ENCODE data around the gene ZCCHC9.
"Not testable (repeated sequence)": the region's sequence is repeated elsewhere in the genome, so short reads cannot be mapped to it uniquely, and the experiment has no call there.

The ZCCHC9 gene

GRCh38 chr5:81301271-81302015 lies at the start of gene ZCCHC9:
Gene ZCCHC9, plus strand, starts transcription at chr5:81301587. Its CDS starts 3,171 bp downstream, at chr5:81304758.
- peak; percentile 66 to 86 (median 80) for DNase-seq

- DNase-seq: no peak
Observed at GRCh38 chr5:81251922-81252321, 49.5 kb upstream of the ZCCHC9 start.

- DNase-seq: no peak
Observed at GRCh38 chr5:81252904-81253303, 48.5 kb upstream of the ZCCHC9 start.

- no peak for DNase-seq
Observed at GRCh38 chr5:81253875-81254274, 47.5 kb upstream of the ZCCHC9 start.

GRCh38 chr5:81254886-81255559 lies 46.4 kb upstream of the ZCCHC9 start:
- DNase-seq: no peak

- DNase-seq: no peak
Observed at GRCh38 chr5:81256766-81257165, 44.6 kb upstream of the ZCCHC9 start.

- not testable (repeated sequence) for DNase-seq
Observed at GRCh38 chr5:81262796-81263195, 38.6 kb upstream of the ZCCHC9 start.

GRCh38 chr5:81265101-81265500 lies 36.3 kb upstream of the ZCCHC9 start:
- DNase-seq: no peak

GRCh38 chr5:81268521-81269196 lies 32.7 kb upstream of the ZCCHC9 start:
- DNase-seq: no peak

GRCh38 chr5:81269751-81270393 lies 31.5 kb upstream of the ZCCHC9 start:
- DNase-seq: no peak

- DNase-seq: not testable (repeated sequence)
Observed at GRCh38 chr5:81270394-81271027, 30.9 kb upstream of the ZCCHC9 start.

GRCh38 chr5:81283976-81284375 lies 17.4 kb upstream of the ZCCHC9 start:
- no peak for DNase-seq

GRCh38 chr5:81286059-81286617 lies 15.2 kb upstream of the ZCCHC9 start:
- DNase-seq: no peak

GRCh38 chr5:81288021-81288433 lies 13.4 kb upstream of the ZCCHC9 start:
- DNase-seq: no peak

GRCh38 chr5:81290146-81290545 lies 11.2 kb upstream of the ZCCHC9 start:
- no peak for DNase-seq

GRCh38 chr5:81292130-81292529 lies 9.3 kb upstream of the ZCCHC9 start:
- DNase-seq: no peak

- not testable (repeated sequence) for DNase-seq
Observed at GRCh38 chr5:81294021-81294420, 7.4 kb upstream of the ZCCHC9 start.

- DNase-seq: no peak
Observed at GRCh38 chr5:81297531-81297930, 3.9 kb upstream of the ZCCHC9 start.

GRCh38 chr5:81300921-81301270 lies 491 bp upstream of the ZCCHC9 start:
- DNase-seq: no peak

- no peak for DNase-seq
Observed at GRCh38 chr5:81302596-81302995, 1.2 kb downstream of the ZCCHC9 start.

- no peak for DNase-seq
Observed at GRCh38 chr5:81303563-81303962, 2.2 kb downstream of the ZCCHC9 start.

- no peak for DNase-seq
Observed at GRCh38 chr5:81305785-81306184, 4.4 kb downstream of the ZCCHC9 start.

GRCh38 chr5:81308836-81309235 lies 7.4 kb downstream of the ZCCHC9 start:
- no peak for DNase-seq
